ENCODE measurements around the gene MYADML2.

DNA sequence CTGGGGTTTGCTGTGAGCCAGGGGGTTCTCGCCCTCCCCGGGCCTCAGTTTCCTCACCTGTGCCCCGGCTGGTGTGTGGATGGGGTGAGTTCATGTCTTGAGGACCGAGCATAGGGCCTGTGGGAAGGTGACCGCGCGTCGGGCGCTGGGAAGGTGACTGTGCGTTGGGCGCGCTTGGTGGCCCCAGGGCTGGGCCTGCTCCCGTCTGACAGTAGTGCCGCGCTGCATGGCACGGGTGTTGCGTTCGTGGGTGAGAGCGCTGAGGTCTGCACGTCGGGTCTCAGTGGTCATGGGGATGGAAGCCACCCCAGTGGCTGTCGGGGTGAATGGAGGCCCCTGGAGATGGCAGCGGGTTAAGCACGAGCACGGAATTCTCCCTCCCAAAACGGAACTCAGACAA lies 39.6 kb upstream of the MYADML2 start:
- TF ChIP-seq, protein P1, sequence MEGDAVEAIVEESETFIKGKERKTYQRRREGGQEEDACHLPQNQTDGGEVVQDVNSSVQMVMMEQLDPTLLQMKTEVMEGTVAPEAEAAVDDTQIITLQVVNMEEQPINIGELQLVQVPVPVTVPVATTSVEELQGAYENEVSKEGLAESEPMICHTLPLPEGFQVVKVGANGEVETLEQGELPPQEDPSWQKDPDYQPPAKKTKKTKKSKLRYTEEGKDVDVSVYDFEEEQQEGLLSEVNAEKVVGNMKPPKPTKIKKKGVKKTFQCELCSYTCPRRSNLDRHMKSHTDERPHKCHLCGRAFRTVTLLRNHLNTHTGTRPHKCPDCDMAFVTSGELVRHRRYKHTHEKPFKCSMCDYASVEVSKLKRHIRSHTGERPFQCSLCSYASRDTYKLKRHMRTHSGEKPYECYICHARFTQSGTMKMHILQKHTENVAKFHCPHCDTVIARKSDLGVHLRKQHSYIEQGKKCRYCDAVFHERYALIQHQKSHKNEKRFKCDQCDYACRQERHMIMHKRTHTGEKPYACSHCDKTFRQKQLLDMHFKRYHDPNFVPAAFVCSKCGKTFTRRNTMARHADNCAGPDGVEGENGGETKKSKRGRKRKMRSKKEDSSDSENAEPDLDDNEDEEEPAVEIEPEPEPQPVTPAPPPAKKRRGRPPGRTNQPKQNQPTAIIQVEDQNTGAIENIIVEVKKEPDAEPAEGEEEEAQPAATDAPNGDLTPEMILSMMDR (IDR thresholded peaks at IDR 0.05) = no peak
- no peak for TF ChIP-seq POLR2A (IDR thresholded peaks at IDR 0.05)
